Right atrium auricular region (tissue), 2 donors: ENCODE results near the gene POU2AF1. TPM values are rescaled to one million over a fixed set of nuclear protein-coding genes. Genes with fewer than 3 reads are reported as not detected.

Source experiments
- DNase-seq: peaks from one replicate; pipeline ENCODE4 v3.0.0-alpha.2; 2019; ENCODE audit warnings: low spot score
- H3K27ac ChIP-seq, 2 donors: fragments of 200-600 bp; sonication (generic); 1 replicate in 1 of 2; 2 replicates in 1 of 2; pipeline ENCODE4 v1.5.1; 2016 to 2019
- H3K27me3 ChIP-seq, 2 donors: fragments of 200-600 bp; sonication (generic); one replicate each; pipeline versions ENCODE4 v1.5.1 to v1.6.0; 2017 to 2019
- H3K36me3 ChIP-seq: fragments of 200-600 bp; sonication (generic); one replicate; pipeline ENCODE4 v1.5.1; 2016
- H3K4me1 ChIP-seq, 2 donors: fragments of 200-600 bp; sonication (generic); one replicate each; pipeline versions ENCODE4 v1.5.1 to v1.6.0; 2017 to 2019
- H3K4me3 ChIP-seq, 2 donors: fragments of 200-600 bp; sonication (generic); 1 replicate in 1 of 2; 2 replicates in 1 of 2; pipeline ENCODE4 v1.5.1; 2017 to 2019; ENCODE audit warnings: mild to moderate bottlenecking in 1 of 2, moderate library complexity in 1 of 2
- H3K9me3 ChIP-seq, 2 donors: fragments of 200-600 bp; sonication (generic); one replicate each; pipeline ENCODE4 v1.5.1; 2019
- total RNA-seq, 2 donors: library from RNA; depleted of rRNA; stranded (reverse); fragments of >200 nt; gene quantifications; one replicate each; pipeline ENCODE4 v1.1.0, GENCODE V29; 2016
- TF ChIP-seq, protein P1 (sequence below), 2 donors: fragments of 200-600 bp; sonication (generic); IDR thresholded peaks; one replicate each; pipeline ENCODE4 v1.5.1; 2019; ENCODE audit warnings: antibody characterized with exemption in 2 of 2

POU2AF1 gene
- total RNA-seq, 2 donors from 2014 or later, result 0.11 to 1.6 TPM

DNA sequence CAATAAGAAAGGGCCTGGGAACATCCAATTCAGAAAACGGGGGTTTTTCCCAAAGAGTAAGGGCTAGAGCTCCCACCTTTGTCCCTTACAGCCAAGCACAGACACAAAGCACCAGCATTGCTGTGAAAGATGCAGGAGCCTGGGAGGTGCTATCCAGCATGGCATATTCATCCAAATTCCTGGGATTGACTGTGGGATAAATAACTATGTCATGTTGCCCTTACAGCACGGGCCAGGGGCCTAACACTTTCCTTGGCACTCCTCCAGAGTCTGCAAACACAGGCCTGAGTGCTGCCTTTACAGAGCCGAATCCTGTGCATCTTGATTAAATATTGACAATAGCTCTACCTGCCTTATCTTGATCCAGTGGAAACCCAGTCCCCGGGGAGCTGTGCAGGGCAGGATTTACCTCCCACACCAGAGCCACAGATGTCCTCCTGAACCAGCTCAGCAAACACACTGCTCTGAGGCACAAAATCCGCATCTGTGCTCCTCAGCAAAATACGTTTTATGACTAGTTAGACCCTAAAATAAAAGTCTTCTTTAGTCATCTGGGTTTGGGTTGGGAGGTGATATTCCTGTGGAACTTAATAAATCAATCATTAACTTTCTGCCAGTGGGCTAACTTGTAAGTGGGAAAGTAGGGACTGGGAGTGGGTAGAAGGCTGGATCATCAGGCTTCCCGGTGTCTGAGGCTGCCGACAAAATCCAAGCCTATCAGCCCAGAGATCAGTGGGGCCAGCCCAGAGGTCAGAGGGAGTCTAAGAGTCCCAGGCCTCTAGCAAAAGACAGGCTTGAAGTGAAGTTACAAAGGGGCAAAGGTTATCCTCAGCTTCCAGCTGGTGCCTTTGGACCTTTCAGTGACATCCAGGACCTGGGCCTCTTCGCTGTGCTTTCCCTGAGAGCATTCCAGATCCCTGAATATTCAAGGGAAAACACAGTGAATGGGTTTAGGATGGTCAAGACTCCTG lies 44.3 kb downstream of the POU2AF1 start:
- H3K9me3 ChIP-seq, result peaks cover 4 to 8% of the 10 kb centered on the region in 2 donors

DNA sequence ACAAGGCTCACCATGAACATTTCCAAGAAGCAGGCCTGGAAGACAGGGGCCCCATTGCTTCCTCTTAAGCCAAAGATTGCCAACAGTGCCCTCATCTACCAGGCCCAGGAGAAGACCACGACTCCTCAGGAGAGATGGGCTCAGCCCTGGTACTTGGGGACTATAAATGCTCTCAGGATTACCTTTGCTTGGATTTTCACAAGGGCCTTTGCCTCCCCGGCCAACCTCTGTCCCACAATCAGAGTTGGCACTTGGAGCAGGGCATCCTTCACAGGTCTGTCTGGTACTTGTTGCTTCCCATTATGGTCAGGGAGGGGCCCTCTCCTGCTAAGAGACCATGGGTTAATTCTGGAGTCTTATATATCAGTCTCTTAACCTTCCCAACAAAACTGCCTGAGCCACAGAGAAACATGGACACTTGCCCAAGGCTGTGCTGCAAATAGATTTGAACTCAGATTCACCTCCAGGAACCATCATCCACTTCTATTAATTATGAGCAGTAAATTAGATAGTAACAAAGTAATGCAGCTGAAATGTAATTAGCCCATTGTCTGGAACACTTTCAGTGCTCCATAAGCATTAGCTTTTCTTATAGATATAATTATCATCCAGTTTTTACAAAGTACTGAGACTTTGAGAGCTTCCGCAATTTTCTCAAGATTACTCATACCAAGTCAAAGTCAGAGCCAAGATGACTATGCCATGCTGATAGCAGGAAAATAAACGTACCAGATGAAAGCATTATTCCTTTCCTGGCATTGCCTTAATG lies 47.2 kb downstream of the POU2AF1 start:
- H3K27me3 ChIP-seq, result no peaks in the 10 kb centered on the region
- H3K9me3 ChIP-seq, result no peaks in the 10 kb centered on the region
- H3K4me3 ChIP-seq, result no peak overlapping the region
- H3K27ac ChIP-seq, result no peak overlapping the region
- H3K36me3 ChIP-seq, result no peaks in the 10 kb centered on the region
- peaks cover 0 to 27% of the 10 kb centered on the region in 2 donors for H3K4me1 ChIP-seq
- DNase-seq, result no peak
- TF ChIP-seq, protein P1, sequence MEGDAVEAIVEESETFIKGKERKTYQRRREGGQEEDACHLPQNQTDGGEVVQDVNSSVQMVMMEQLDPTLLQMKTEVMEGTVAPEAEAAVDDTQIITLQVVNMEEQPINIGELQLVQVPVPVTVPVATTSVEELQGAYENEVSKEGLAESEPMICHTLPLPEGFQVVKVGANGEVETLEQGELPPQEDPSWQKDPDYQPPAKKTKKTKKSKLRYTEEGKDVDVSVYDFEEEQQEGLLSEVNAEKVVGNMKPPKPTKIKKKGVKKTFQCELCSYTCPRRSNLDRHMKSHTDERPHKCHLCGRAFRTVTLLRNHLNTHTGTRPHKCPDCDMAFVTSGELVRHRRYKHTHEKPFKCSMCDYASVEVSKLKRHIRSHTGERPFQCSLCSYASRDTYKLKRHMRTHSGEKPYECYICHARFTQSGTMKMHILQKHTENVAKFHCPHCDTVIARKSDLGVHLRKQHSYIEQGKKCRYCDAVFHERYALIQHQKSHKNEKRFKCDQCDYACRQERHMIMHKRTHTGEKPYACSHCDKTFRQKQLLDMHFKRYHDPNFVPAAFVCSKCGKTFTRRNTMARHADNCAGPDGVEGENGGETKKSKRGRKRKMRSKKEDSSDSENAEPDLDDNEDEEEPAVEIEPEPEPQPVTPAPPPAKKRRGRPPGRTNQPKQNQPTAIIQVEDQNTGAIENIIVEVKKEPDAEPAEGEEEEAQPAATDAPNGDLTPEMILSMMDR (IDR thresholded peaks at IDR 0.05), result no peak

More for the DNA sequence above, 44.3 kb downstream of the POU2AF1 start:
- no peaks in the 10 kb centered on the region for H3K27me3 ChIP-seq
- DNase-seq, result no peak
- TF ChIP-seq, protein P1 (IDR thresholded peaks at IDR 0.05), result no peak
- no peaks in the 10 kb centered on the region for H3K36me3 ChIP-seq
- no peak overlapping the region for H3K27ac ChIP-seq
- peaks cover 0 to 21% of the 10 kb centered on the region in 2 donors for H3K4me1 ChIP-seq
- no peak overlapping the region for H3K4me3 ChIP-seq

DNA sequence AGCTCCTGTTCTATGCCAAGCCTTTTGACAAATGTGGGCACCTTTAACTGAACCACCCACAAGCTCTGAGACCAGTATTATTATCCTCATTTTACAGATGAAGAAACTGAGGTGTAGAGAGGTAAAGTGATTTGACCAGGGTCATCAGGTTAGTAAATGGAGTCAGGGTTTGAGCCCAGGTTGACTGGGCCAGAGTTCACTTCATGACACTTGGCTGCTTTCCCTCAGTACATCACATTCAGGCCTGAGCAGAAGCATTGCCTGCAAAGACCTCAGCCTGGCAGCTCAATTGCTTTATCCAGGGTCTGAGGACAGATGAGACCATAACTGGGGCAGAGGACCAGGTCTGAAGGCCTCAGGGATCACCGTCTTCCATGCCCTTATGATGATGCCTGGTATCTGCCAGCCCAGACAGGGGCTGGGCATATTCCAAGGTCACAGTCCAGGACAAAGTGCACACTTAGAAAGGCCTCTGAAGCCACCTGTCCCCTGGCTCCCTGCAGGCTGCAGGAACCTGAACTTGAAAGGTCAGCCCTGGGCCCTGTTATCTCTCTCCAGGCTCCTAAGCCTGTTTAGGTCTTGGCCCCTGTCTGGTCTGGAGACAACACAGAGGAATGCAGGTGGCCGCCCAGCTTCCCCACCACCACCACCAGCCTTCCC lies 48.7 kb downstream of the POU2AF1 start:
- Histone ChIP-seq H3K27ac (no peak overlapping the region), H3K9me3 (no peaks in the 10 kb centered on the region), H3K36me3 (no peaks in the 10 kb centered on the region), H3K27me3 (no peaks in the 10 kb centered on the region), H3K4me1 (peaks cover 0 to 26% of the 10 kb centered on the region in 2 donors), H3K4me3 (no peak overlapping the region)
- DNase-seq, result no peak
- TF ChIP-seq, protein P1 (IDR thresholded peaks at IDR 0.05), result no peak

DNA sequence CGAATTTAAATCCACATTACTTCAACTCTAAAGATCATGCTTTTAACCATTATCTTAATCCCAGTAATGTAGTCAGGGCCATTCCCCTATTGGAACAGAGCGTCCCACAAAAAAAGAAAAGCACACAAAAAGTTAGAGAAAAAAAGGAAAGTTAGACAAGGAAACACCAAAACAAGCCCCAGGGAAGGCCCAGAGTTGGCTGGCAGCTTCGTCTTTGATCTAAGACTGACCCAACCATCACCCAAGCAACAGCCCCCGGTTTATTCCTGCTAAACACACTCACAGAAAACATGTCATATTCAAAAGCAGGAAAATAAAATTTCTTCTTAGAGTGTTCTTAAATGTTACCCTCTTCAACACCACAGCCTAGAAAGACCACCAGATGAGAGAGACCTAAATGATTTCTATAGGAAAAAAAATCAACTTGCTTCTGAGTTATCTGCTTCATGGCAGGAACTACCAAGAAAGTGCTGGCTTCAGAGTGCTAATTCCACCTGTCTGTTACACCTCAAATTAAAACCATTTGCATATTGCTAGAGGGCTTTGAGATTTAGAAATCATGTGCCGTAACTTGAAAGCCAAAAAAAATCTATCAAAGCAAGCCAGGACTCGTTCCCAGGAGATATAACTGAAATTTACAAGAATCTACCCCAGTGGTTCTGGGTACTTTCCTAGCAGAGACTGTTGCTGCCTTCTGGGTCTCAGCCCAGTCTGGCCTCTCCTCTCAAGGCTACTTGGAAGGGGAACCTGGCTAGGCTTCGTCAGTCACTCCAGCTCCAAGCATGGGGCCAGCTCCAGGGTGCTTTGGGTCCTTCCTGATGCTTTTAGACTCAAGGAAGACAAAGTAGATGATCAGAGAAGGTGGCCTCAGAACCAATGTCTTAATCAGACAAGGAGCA lies 49.5 kb downstream of the POU2AF1 start:
- no peaks in the 10 kb centered on the region for H3K27me3 ChIP-seq
- no peaks in the 10 kb centered on the region for H3K9me3 ChIP-seq
- H3K27ac ChIP-seq, result no peak overlapping the region
- TF ChIP-seq, protein P1 (IDR thresholded peaks at IDR 0.05), result no peak
- H3K36me3 ChIP-seq, result no peaks in the 10 kb centered on the region
- no peak for DNase-seq
- no peak overlapping the region for H3K4me3 ChIP-seq
- peaks cover 0 to 18% of the 10 kb centered on the region in 2 donors for H3K4me1 ChIP-seq
